Measurements from ENCODE around the gene BTBD18.
A peak's percentile ranks its signal among the peaks of the same experiment; 100 is the strongest.

Gene BTBD18

GRCh38 chr11:57764972-57765371 is 13.4 kb upstream of the BTBD18 start:
- TF ChIP-seq, protein P1, sequence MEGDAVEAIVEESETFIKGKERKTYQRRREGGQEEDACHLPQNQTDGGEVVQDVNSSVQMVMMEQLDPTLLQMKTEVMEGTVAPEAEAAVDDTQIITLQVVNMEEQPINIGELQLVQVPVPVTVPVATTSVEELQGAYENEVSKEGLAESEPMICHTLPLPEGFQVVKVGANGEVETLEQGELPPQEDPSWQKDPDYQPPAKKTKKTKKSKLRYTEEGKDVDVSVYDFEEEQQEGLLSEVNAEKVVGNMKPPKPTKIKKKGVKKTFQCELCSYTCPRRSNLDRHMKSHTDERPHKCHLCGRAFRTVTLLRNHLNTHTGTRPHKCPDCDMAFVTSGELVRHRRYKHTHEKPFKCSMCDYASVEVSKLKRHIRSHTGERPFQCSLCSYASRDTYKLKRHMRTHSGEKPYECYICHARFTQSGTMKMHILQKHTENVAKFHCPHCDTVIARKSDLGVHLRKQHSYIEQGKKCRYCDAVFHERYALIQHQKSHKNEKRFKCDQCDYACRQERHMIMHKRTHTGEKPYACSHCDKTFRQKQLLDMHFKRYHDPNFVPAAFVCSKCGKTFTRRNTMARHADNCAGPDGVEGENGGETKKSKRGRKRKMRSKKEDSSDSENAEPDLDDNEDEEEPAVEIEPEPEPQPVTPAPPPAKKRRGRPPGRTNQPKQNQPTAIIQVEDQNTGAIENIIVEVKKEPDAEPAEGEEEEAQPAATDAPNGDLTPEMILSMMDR (IDR thresholded peaks at IDR 0.05; ENCODE audit: extremely low read depth, insufficient read depth, missing control alignments) = no peak
- in situ Hi-C loops (cut with MboI; ENCODE audit: low pct_unique_long_range_greater_than_20kb, low sequenced_read_pairs, unreplicated experiment) = no loop called here
- no peak for DNase-seq (ENCODE audit: low spot score)

DNA sequence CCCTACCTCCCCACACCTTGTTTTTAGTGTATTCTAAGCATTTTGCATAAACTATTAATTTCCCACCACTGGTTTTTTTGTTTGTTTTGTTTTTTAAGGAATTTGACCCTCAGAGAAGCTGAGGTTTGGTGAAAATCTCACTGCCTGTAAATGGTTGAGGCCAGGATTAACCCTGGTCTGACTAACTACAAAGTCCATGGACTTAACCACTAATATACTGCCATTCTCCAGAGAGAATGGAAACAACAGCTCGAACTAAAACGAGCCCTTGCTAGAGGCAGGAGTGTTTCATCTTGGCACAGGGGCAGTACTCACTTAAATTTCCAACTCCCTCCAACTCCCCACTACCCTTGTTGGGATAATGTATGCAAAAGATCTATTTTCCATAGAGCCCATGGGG is 12.9 kb upstream of the BTBD18 start:
- no peak for DNase-seq (ENCODE audit: low spot score)
- TF ChIP-seq, protein P1 (IDR thresholded peaks at IDR 0.05; ENCODE audit: extremely low read depth, insufficient read depth, missing control alignments) = no peak
- in situ Hi-C loops (cut with MboI; ENCODE audit: low pct_unique_long_range_greater_than_20kb, low sequenced_read_pairs, unreplicated experiment) = no loop called here

DNA sequence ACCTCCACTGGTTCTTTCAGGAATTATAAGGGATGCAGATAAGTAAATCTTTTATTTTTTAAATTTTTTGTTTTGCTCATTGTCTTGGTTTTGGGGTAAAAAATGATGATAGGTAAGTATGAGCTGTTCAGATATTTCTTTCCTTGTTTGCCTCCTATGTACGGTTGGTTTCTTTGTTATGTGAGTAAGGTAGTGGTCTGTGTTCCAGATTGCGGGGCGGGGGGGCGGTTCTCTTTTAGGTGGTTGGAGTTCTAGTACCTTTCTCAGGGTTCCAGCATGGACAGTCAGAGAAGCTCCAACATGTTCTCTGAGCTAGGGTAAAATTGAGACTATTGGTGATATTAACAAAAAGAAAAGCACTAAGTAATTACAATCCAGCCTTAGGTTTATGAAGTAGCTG is 12.4 kb upstream of the BTBD18 start:
- DNase-seq (ENCODE audit: low spot score) = no peak
- TF ChIP-seq, protein P1 (IDR thresholded peaks at IDR 0.05; ENCODE audit: extremely low read depth, insufficient read depth, missing control alignments) = no peak
- in situ Hi-C loops (cut with MboI; ENCODE audit: low pct_unique_long_range_greater_than_20kb, low sequenced_read_pairs, unreplicated experiment) = no loop called here

GRCh38 chr11:57763568-57763967 is 11.9 kb upstream of the BTBD18 start:
- in situ Hi-C loops (cut with MboI; ENCODE audit: low pct_unique_long_range_greater_than_20kb, low sequenced_read_pairs, unreplicated experiment) = no loop called here
- TF ChIP-seq, protein P1 (IDR thresholded peaks at IDR 0.05; ENCODE audit: extremely low read depth, insufficient read depth, missing control alignments) = no peak
- no peak for DNase-seq (ENCODE audit: low spot score)

DNA sequence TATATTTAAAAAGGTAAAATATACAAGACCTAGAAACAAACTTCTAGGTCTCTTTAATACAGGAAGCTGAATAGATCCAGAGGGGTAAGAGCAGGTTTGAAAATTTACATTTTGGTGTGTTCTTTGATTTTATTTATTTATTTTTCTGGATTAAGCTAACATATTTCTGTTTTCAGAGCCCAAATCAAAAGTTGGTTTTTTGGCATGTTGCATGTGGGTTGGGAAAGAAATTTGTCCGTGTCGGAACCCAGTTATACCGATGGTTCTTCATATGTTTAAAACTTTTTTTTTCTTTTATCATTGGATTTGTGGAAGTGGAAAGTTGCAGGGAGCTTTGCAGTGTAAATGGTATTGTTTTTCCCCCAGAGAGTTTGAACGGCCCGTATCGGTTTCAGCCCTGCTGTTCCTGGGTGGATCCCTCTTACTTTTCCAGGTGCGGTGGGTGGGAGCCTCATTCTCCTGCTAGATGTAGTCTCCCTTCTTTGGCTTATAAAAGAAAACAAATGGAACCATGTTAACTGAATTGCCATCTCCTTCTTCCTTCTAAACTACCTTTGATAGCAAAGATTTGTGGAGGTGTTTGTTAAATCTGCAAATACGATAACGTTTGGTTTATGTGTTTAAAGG is 10.7 kb upstream of the BTBD18 start:
- in situ Hi-C loops (cut with MboI; ENCODE audit: low pct_unique_long_range_greater_than_20kb, low sequenced_read_pairs, unreplicated experiment) = no loop called here
- DNase-seq (ENCODE audit: low spot score) = no peak
- TF ChIP-seq, protein P1 (IDR thresholded peaks at IDR 0.05; ENCODE audit: extremely low read depth, insufficient read depth, missing control alignments) = no peak

DNA sequence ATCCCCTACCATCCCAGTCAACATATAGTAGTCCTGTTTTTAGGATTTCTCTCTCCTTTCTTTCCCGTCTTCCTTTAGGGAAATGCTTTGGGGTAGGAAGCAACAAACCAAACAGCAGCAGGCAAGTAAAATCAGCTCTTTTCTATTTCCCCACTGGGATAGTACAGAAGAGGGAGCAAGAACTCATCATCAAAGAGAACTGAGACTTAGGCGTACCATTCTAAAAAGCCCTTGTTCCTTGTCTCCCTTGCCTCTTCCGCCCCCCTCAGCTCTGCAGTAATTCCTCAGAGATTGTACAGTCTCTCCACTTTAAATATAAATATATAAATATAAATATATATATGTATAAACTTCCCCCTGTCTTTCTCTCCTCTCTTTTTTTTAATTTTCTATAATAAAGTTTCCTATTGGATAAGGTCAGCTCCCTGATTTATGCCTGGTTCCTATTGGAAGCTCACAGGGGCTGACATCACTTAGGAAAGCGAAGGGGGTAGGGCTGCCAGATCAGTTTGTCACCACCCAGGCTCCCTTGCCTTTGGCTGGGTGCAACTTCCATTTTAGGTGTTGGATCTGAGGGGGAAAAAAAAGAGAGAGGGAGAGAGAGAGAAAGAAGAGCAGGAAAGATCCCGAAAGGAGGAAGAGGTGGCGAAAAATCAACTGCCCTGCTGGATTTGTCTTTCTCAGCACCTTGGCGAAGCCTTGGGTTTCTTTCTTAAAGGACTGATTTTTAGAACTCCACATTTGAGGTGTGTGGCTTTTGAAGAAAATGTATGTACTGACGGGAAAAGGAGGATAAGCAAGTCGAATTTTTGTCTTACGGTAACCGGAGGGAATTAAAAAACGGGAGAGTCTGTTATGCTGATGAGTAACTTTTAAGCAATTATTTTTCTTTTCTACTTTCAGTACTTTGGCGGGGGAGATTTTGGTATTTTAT is 9.9 kb upstream of the BTBD18 start, which contains the start of gene CTNND1:
Gene CTNND1 (plus strand): TSS at position 502 of the 934 bp plus-strand sequence. CDS start 29,677 bp downstream, outside the sequence.
- peak; percentile 87 for DNase-seq (ENCODE audit: low spot score)
- TF ChIP-seq, protein P1 (IDR thresholded peaks at IDR 0.05; ENCODE audit: extremely low read depth, insufficient read depth, missing control alignments) = no peak
- in situ Hi-C loops (cut with MboI; ENCODE audit: low pct_unique_long_range_greater_than_20kb, low sequenced_read_pairs, unreplicated experiment) = no loop called here
